ENCODE data around the gene TNNT1. TPM values are rescaled to one million over a fixed set of nuclear protein-coding genes. Genes with fewer than 3 reads are reported as not detected.
"Not testable (repeated sequence)": the region's sequence is repeated elsewhere in the genome, so short reads cannot be mapped to it uniquely, and the experiment has no call there.

TNNT1 gene
- total and polyA plus RNA-seq, 2 experiments from 2014 or later: 11.5 to 32.1 TPM

DNA sequence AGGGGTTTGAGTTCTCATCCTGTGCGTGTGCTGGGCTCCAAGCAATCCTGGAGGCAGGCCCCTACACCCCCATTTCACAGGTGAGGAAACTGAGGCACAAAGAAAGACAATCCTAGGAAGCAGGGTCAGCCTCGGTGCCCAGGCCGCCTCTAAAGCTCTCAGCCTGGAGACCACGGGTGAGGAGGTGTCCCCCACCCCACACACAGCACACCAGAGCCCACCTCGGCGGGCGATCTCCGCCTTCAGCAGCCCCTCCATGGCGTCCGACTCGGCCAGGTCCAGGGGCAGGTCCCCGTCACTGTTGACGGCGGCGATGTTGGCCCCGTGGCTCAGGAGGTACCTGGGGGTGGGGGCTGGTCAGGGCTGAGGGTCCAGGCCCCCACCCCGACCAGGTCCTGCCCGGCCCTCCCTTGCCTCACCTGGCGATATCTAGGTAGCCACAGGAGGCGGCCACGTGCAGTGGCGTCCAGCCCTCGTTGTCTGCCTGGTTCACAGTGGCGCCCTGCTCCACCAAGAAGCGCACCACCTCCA is 36.7 kb downstream of the TNNT1 start:
- 94% methylated on average over 25 of the region's 25 CpGs for WGBS (ENCODE audit: low lambda C conversion rate, missing lambda C conversion rate)
- DNase-seq (ENCODE audit: low spot score): peak; percentile 5
- no peaks in the 10 kb centered on the region for H3K9me2 ChIP-seq (replicated peaks; ENCODE audit: insufficient read depth)
- TF ChIP-seq, protein P1, sequence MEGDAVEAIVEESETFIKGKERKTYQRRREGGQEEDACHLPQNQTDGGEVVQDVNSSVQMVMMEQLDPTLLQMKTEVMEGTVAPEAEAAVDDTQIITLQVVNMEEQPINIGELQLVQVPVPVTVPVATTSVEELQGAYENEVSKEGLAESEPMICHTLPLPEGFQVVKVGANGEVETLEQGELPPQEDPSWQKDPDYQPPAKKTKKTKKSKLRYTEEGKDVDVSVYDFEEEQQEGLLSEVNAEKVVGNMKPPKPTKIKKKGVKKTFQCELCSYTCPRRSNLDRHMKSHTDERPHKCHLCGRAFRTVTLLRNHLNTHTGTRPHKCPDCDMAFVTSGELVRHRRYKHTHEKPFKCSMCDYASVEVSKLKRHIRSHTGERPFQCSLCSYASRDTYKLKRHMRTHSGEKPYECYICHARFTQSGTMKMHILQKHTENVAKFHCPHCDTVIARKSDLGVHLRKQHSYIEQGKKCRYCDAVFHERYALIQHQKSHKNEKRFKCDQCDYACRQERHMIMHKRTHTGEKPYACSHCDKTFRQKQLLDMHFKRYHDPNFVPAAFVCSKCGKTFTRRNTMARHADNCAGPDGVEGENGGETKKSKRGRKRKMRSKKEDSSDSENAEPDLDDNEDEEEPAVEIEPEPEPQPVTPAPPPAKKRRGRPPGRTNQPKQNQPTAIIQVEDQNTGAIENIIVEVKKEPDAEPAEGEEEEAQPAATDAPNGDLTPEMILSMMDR (IDR thresholded peaks at IDR 0.05; ENCODE audit: poor library complexity): no peak
- TF ChIP-seq EZH2phosphoT487 (IDR thresholded peaks at IDR 0.05; ENCODE audit: low read depth, severe bottlenecking, unreplicated experiment) (no peak), EZH2 (IDR thresholded peaks at IDR 0.05; ENCODE audit: borderline replicate concordance) (no peak)
- H3K4me2 ChIP-seq: peak overlapping the region; percentile 71
- H3K27me3 ChIP-seq: no peaks in the 10 kb centered on the region
- peak overlapping the region; percentile 95 for H3K27ac ChIP-seq
- no peak overlapping the region for H3K4me3 ChIP-seq
- H3K79me2 ChIP-seq: peaks cover 65% of the 10 kb centered on the region
- H3K4me1 ChIP-seq (ENCODE audit: insufficient read depth): peaks cover 29% of the 10 kb centered on the region
- no peak overlapping the region for H2AFZ ChIP-seq
- no peaks in the 10 kb centered on the region for H3K9me3 ChIP-seq (ENCODE audit: low read depth)
- peaks cover 42% of the 10 kb centered on the region for H4K20me1 ChIP-seq (ENCODE audit: insufficient read depth, poor library complexity, severe bottlenecking)
- no peaks in the 10 kb centered on the region for H3K36me3 ChIP-seq (replicated peaks; ENCODE audit: insufficient read depth, low read depth)

DNA sequence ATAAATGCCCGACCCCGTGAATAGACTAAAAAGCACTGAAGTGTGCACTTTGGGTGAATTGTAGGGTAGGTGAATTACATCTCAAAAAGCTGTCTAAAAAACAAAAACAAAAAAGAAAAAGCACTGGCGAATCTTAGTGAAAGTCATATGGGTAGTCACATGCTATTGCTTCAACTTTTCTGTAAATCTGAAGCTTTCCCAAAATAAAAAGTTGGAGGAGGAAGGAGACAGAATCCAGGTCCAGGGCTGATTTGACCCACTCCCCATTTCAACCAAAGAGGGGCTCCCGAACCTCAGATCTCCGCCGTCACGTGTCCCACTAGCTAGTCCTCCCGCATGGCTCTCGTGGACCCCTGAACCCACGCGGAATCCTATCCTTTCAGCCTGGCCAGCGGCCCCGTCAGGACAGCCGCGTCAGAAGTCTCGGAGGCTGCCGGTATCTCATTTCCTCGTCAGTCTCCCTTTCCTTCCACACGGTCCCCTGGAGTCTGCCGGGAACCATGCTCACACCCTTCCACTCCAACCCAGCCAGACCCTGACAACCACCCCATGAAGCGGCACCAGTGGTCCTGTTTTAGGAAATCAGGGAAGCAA is 37.7 kb downstream of the TNNT1 start:
- Histone ChIP-seq H3K4me1 (ENCODE audit: insufficient read depth) (peaks cover 29% of the 10 kb centered on the region), H3K9me3 (ENCODE audit: low read depth) (no peaks in the 10 kb centered on the region), H3K79me2 (peaks cover 62% of the 10 kb centered on the region), H3K27ac (no peak overlapping the region), H3K9me2 (replicated peaks; ENCODE audit: insufficient read depth) (no peaks in the 10 kb centered on the region), H3K36me3 (replicated peaks; ENCODE audit: insufficient read depth, low read depth) (no peaks in the 10 kb centered on the region), H3K4me2 (no peak overlapping the region), H4K20me1 (ENCODE audit: insufficient read depth, poor library complexity, severe bottlenecking) (peaks cover 39% of the 10 kb centered on the region), H2AFZ (no peak overlapping the region), H3K4me3 (no peak overlapping the region), H3K27me3 (no peaks in the 10 kb centered on the region)
- TF ChIP-seq EZH2phosphoT487 (IDR thresholded peaks at IDR 0.05; ENCODE audit: low read depth, severe bottlenecking, unreplicated experiment): no peak
- no peak for TF ChIP-seq EZH2 (IDR thresholded peaks at IDR 0.05; ENCODE audit: borderline replicate concordance)
- TF ChIP-seq, protein P1 (IDR thresholded peaks at IDR 0.05; ENCODE audit: poor library complexity): no peak
- WGBS (ENCODE audit: low lambda C conversion rate, missing lambda C conversion rate): 94% methylated on average over 20 of the region's 21 CpGs
- DNase-seq (ENCODE audit: low spot score): no peak

DNA sequence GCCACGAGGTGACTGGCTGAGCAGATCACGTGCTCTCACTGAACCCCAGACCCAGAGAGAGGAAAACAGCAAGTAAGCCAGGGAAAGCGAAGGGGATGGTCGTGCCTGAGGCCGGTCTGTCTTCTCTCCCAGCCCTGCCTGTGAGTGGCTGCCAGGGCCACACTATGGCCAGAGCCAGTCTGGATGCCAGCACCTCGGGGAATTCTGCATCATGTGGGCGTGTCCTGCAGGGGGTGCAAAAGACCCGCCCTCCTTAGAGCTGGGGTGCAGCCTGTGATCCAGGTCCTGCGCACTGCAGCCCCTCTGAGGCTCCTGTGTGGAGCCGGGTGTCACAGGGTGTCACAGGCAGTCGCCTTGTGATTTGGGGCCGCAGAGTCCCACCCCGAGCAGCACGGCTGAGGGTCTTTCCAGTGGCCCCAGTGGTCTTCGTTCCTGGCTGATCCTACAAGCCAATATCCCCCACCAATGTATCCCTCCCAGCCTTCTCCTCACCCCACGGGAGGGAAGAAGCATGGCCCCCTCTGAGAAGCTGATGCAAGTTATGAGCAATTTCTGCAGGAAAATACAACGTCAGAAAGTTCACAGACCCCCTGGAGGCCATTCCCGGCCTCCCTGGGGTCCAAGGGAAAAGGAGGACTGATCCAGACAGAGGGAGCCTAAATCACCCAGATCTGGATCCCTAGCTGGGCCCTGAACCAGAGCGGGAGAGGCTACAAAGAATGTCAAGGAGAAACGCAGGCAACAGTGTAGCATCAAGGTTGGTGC is 39.3 kb downstream of the TNNT1 start:
- Histone ChIP-seq H3K9me3 (ENCODE audit: low read depth) (no peaks in the 10 kb centered on the region), H3K27me3 (no peaks in the 10 kb centered on the region), H3K79me2 (peaks cover 46% of the 10 kb centered on the region), H2AFZ (no peak overlapping the region), H3K4me2 (no peak overlapping the region), H3K4me3 (no peak overlapping the region), H3K9me2 (replicated peaks; ENCODE audit: insufficient read depth) (no peaks in the 10 kb centered on the region), H3K36me3 (replicated peaks; ENCODE audit: insufficient read depth, low read depth) (no peaks in the 10 kb centered on the region), H3K27ac (no peak overlapping the region), H4K20me1 (ENCODE audit: insufficient read depth, poor library complexity, severe bottlenecking) (peaks cover 27% of the 10 kb centered on the region), H3K4me1 (ENCODE audit: insufficient read depth) (peaks cover 16% of the 10 kb centered on the region)
- WGBS (ENCODE audit: low lambda C conversion rate, missing lambda C conversion rate): 95% methylated on average over 20 of the region's 20 CpGs
- DNase-seq (ENCODE audit: low spot score): no peak
- TF ChIP-seq, protein P1 (IDR thresholded peaks at IDR 0.05; ENCODE audit: poor library complexity): no peak
- TF ChIP-seq EZH2phosphoT487 (IDR thresholded peaks at IDR 0.05; ENCODE audit: low read depth, severe bottlenecking, unreplicated experiment): no peak
- no peak for TF ChIP-seq EZH2 (IDR thresholded peaks at IDR 0.05; ENCODE audit: borderline replicate concordance)

DNA sequence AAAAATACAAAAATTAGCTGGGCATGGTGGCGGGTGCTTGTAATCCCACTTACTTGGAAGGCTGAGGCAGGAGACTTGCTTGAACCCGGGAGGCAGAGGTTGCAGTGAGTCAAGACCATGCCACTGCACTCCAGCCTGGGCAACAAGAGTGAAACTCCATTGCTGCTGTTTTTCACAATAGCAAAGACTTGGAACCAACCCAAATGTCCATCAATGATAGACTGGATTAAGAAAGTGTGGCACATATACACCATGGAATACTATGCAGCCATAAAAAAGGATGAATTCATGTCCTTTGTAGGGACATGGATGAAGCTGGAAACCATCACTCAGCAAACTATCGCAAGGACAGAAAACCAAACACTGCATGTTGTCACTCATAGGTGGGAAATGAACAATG is 41.8 kb downstream of the TNNT1 start:
- not testable (repeated sequence) for H3K4me2 ChIP-seq; H2AFZ ChIP-seq; H3K27ac ChIP-seq; H3K27me3 ChIP-seq; H3K4me3 ChIP-seq; H3K4me1 ChIP-seq (ENCODE audit: insufficient read depth); DNase-seq (ENCODE audit: low spot score); H3K9me2 ChIP-seq (replicated peaks; ENCODE audit: insufficient read depth); H3K36me3 ChIP-seq (replicated peaks; ENCODE audit: insufficient read depth, low read depth); H3K9me3 ChIP-seq (ENCODE audit: low read depth)
- WGBS (ENCODE audit: low lambda C conversion rate, missing lambda C conversion rate): 98% methylated on average over 3 of the region's 3 CpGs
- Histone ChIP-seq H3K79me2 (peaks cover 38% of the 10 kb centered on the region), H4K20me1 (ENCODE audit: insufficient read depth, poor library complexity, severe bottlenecking) (peaks cover 11% of the 10 kb centered on the region)
